Spleen (tissue), 7 donors: ENCODE data around the gene NLGN1.

Source experiments
- POLR2AphosphoS5 ChIP-seq, 3 donors: sonication (generic); formaldehyde crosslinking; IDR thresholded peaks; one replicate each; pipeline ENCODE4 v1.5.1; 2017; ENCODE audit warnings: antibody characterized with exemption in 3 of 3
- TF ChIP-seq, protein P1 (sequence below), 11 experiments: fragments of 200-600 bp in 7 of 11; fragments of 450-650 bp in 4 of 11; sonication (generic) in 4 of 11; IDR thresholded peaks in 8 of 11; conservative IDR thresholded peaks in 3 of 11; 1 replicate in 7 of 11; 2 replicates in 4 of 11; pipeline versions ENCODE4 v1.4.0 to v1.8.0; 2016 to 2021; ENCODE audit warnings: antibody characterized with exemption in 11 of 11, inconsistent platforms in 4 of 11, mild to moderate bottlenecking in 1 of 11
- donor health status: DM: no; HTN: no; CAD: no; lungs with moderate emphysema.
- donor health status: DM: no; HTN: no; CAD: no.
- donor health status: DM: no; HTN: no; CAD: no.

DNA sequence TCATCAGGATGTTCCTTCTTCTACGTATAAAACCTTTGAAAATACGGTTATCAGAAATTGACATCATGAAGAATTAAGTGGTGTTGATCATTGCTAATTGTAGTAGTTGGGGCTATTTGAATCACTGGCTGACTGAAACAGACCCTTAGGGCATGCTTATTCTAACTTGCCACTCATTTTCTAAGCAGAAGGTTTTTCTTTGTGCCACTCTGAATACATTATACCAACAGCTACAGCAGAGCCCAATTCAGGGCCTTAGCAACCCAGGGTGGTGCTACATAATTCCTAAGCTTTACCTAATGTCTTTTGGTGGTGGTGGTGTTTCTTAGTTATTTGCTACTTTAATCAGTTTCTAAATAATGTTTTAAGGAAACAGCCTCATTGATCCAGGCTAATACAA, 524.2 kb downstream of the NLGN1 start:
- no peak for TF ChIP-seq POLR2AphosphoS5 (IDR thresholded peaks at IDR 0.05)
- TF ChIP-seq, protein P1, sequence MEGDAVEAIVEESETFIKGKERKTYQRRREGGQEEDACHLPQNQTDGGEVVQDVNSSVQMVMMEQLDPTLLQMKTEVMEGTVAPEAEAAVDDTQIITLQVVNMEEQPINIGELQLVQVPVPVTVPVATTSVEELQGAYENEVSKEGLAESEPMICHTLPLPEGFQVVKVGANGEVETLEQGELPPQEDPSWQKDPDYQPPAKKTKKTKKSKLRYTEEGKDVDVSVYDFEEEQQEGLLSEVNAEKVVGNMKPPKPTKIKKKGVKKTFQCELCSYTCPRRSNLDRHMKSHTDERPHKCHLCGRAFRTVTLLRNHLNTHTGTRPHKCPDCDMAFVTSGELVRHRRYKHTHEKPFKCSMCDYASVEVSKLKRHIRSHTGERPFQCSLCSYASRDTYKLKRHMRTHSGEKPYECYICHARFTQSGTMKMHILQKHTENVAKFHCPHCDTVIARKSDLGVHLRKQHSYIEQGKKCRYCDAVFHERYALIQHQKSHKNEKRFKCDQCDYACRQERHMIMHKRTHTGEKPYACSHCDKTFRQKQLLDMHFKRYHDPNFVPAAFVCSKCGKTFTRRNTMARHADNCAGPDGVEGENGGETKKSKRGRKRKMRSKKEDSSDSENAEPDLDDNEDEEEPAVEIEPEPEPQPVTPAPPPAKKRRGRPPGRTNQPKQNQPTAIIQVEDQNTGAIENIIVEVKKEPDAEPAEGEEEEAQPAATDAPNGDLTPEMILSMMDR (IDR thresholded peaks at IDR 0.05 in 8 of 11, conservative IDR thresholded peaks at IDR 0.05 in 3 of 11): no peak
